BE2C (cell line): Measurements from ENCODE around the gene ZFPL1.
"Not testable (repeated sequence)": the region's sequence is repeated elsewhere in the genome, so short reads cannot be mapped to it uniquely, and the experiment has no call there.

Experiments
- DNase-seq: peaks from one replicate; pipeline ENCODE4 v3.0.0-alpha.2; 2020
- H3K27me3 ChIP-seq: fragments of 250-450 bp; sonication (Bioruptor Pico); 2 replicates; pipeline ENCODE4 v1.5.1; 2020; ENCODE audit warnings: mild to moderate bottlenecking
- H3K36me3 ChIP-seq: fragments of 250-450 bp; sonication (Bioruptor Pico); 2 replicates; pipeline ENCODE4 v1.5.1; 2020; ENCODE audit warnings: mild to moderate bottlenecking
- H3K4me1 ChIP-seq: fragments of 250-450 bp; sonication (Bioruptor Pico); 2 replicates; pipeline ENCODE4 v1.5.1; 2020
- H3K4me3 ChIP-seq: 2 replicates; pipeline ENCODE4 v1.5.1; 2011; ENCODE audit warnings: low read depth, low read length
- H3K9me3 ChIP-seq: fragments of 250-450 bp; sonication (Bioruptor Pico); 2 replicates; pipeline ENCODE4 v1.5.1; 2020
- CTCF ChIP-seq: IDR thresholded peaks from 2 replicates; pipeline ENCODE4 v1.5.1; 2012; ENCODE audit warnings: mild to moderate bottlenecking, low read depth, low read length

Gene ZFPL1

GRCh38 chr11:65116370-65117205 lies 32.6 kb downstream of the ZFPL1 start:
- H3K36me3 ChIP-seq: peaks cover 16% of the 10 kb centered on the region
- DNase-seq: no peak
- no peaks in the 10 kb centered on the region for H3K27me3 ChIP-seq
- H3K4me3 ChIP-seq: peak overlapping the region; percentile 82
- H3K4me1 ChIP-seq: no peaks in the 10 kb centered on the region; the same call in 1 of the 2 replicates
- TF ChIP-seq CTCF: no peak
- no peaks in the 10 kb centered on the region for H3K9me3 ChIP-seq

- H3K27me3 ChIP-seq: no peaks in the 10 kb centered on the region
- peaks cover 16% of the 10 kb centered on the region for H3K36me3 ChIP-seq
- no peaks in the 10 kb centered on the region; the same call in 1 of the 2 replicates for H3K4me1 ChIP-seq
- peak within 1 kb of the TSS; percentile 82 for H3K4me3 ChIP-seq
- no peaks in the 10 kb centered on the region for H3K9me3 ChIP-seq
- peak; percentile 68 for TF ChIP-seq CTCF
- DNase-seq: peak; percentile 94
Measured at GRCh38 chr11:65117206-65118096, 33.4 kb downstream of the ZFPL1 start, which contains the start of gene ZNHIT2. ZNHIT2 (minus strand) TSS chr11:65117701; CDS start chr11:65117653, 48 bp downstream.

GRCh38 chr11:65118097-65118837 lies 34.2 kb downstream of the ZFPL1 start:
- DNase-seq: no peak
- no peaks in the 10 kb centered on the region for H3K27me3 ChIP-seq
- H3K4me3 ChIP-seq: no peak overlapping the region
- H3K4me1 ChIP-seq: no peaks in the 10 kb centered on the region; the same call in 1 of the 2 replicates
- H3K9me3 ChIP-seq: no peaks in the 10 kb centered on the region
- peaks cover 16% of the 10 kb centered on the region for H3K36me3 ChIP-seq
- TF ChIP-seq CTCF: no peak

GRCh38 chr11:65118891-65119669 lies 35.1 kb downstream of the ZFPL1 start:
- H3K4me3 ChIP-seq, H3K27me3 ChIP-seq, DNase-seq, H3K9me3 ChIP-seq, H3K4me1 ChIP-seq: not testable (repeated sequence)
- peaks cover 16% of the 10 kb centered on the region for H3K36me3 ChIP-seq

- Histone ChIP-seq H3K4me3 (no peak overlapping the region), H3K9me3 (no peaks in the 10 kb centered on the region), H3K27me3 (no peaks in the 10 kb centered on the region), H3K36me3 (peaks cover 16% of the 10 kb centered on the region), H3K4me1 (no peaks in the 10 kb centered on the region)
- DNase-seq: no peak
- TF ChIP-seq CTCF: no peak
Measured at GRCh38 chr11:65119670-65119995, 35.6 kb downstream of the ZFPL1 start.
